Transverse colon (tissue), 4 donors: ENCODE results near the gene PRR30.

Experiments
- EP300 ChIP-seq: sonication (generic); formaldehyde crosslinking; IDR thresholded peaks from one replicate; pipeline ENCODE4 v1.6.1; 2017; ENCODE audit warnings: antibody characterized with exemption, low read depth
- POLR2AphosphoS5 ChIP-seq, 3 donors: sonication (generic); formaldehyde crosslinking; IDR thresholded peaks; one replicate each; pipeline ENCODE4 v1.6.1; 2016; ENCODE audit warnings: antibody characterized with exemption in 3 of 3
- TF ChIP-seq, protein P1 (sequence below), 5 experiments: fragments of 200-600 bp in 3 of 5; fragments of 450-650 bp in 2 of 5; sonication (generic) in 3 of 5; IDR thresholded peaks; 1 replicate in 2 of 5; 2 replicates in 3 of 5; pipeline ENCODE4 v1.5.1; 2016 to 2017; ENCODE audit warnings: antibody characterized with exemption in 5 of 5, inconsistent platforms in 3 of 5, mild to moderate bottlenecking in 2 of 5, moderate library complexity in 1 of 5

DNA sequence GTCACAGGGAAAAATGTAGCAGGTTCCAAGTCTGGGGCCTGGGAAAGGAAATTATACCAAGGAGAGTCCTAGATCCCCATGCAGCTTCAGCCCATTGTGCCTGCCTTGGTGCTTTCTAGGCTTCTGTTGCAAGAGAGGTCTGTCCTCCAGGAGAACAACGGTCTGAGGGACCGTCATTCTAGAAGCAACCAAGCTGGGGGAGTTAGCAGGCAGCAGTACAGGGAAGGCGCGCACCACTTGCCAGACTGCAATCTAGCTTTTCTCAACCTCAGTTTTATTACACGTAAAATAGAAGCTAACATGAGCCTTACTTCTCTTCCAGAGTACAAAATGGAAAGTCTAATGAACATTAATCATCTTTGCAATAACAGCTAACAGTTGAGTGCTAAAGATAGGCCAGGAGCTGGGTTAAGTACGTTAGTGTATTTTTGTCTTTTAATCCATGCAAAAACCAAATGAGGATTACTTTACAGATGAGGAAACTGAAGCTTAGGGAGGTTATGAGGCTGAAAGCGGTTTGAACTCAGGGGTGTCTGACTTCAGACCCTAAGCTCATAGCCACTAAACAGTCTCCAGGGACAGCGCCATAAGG is 11.5 kb upstream of the PRR30 start:
- TF ChIP-seq, protein P1, sequence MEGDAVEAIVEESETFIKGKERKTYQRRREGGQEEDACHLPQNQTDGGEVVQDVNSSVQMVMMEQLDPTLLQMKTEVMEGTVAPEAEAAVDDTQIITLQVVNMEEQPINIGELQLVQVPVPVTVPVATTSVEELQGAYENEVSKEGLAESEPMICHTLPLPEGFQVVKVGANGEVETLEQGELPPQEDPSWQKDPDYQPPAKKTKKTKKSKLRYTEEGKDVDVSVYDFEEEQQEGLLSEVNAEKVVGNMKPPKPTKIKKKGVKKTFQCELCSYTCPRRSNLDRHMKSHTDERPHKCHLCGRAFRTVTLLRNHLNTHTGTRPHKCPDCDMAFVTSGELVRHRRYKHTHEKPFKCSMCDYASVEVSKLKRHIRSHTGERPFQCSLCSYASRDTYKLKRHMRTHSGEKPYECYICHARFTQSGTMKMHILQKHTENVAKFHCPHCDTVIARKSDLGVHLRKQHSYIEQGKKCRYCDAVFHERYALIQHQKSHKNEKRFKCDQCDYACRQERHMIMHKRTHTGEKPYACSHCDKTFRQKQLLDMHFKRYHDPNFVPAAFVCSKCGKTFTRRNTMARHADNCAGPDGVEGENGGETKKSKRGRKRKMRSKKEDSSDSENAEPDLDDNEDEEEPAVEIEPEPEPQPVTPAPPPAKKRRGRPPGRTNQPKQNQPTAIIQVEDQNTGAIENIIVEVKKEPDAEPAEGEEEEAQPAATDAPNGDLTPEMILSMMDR (IDR thresholded peaks at IDR 0.05): no peak
- TF ChIP-seq EP300 (no peak), POLR2AphosphoS5 (IDR thresholded peaks at IDR 0.05) (no peak)
